Measurements from ENCODE around the gene DNASE1. TPM values are rescaled to one million over a fixed set of nuclear protein-coding genes. Genes with fewer than 3 reads are reported as not detected.

The DNASE1 gene
- polyA plus RNA-seq, 1 of the 3 experiments (the other 2 are of a cell fraction) = 19.8 TPM

DNA sequence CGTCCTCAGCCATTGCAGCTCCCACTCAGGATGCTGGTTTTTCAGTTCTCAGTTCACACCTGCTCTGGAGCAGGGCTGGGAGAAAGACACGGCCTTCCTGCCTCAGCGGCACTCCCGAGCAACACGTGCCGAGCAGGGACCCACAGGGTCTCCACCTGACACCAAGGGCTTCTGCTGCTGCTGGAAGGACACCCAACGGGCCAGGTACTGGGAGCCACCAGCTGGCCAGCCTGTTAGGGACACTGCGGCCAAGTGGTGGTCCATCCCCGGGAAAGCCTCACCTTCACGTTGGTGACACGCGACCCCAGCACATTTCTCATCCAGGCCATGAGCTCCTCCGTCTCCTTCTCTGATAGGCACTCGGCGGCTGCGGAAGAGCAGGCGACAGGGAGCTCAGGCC lies 8.1 kb downstream of the DNASE1 start:
- no peaks in the 10 kb centered on the region for H3K27me3 ChIP-seq (ENCODE audit: insufficient read depth)
- TF ChIP-seq POLR2AphosphoS5 (IDR thresholded peaks at IDR 0.05; ENCODE audit: low read depth, low read length) (no peak), SMC3 (IDR thresholded peaks at IDR 0.05; ENCODE audit: low read depth, low read length) (no peak), TEAD4 (IDR thresholded peaks at IDR 0.05; ENCODE audit: borderline replicate concordance, insufficient read depth) (no peak), JUND (IDR thresholded peaks at IDR 0.05) (no peak), RXRA (IDR thresholded peaks at IDR 0.05; ENCODE audit: borderline replicate concordance, low read depth) (no peak), MEF2A (IDR thresholded peaks at IDR 0.05; ENCODE audit: borderline replicate concordance, low read depth) (no peak), GABPA (IDR thresholded peaks at IDR 0.05; ENCODE audit: low read depth) (no peak), FOXJ3 (CRISPR knock-in tag; IDR thresholded peaks at IDR 0.05) (no peak), CHD2 (IDR thresholded peaks at IDR 0.05; ENCODE audit: low read length, partially characterized antibody) (no peak), NFIC (IDR thresholded peaks at IDR 0.05; ENCODE audit: borderline replicate concordance) (no peak), YY1 (IDR thresholded peaks at IDR 0.05; ENCODE audit: low read depth) (no peak), FOSL2 (IDR thresholded peaks at IDR 0.05; ENCODE audit: borderline replicate concordance, low read depth) (no peak), RAD21 (IDR thresholded peaks at IDR 0.05; ENCODE audit: low read length) (no peak)
- H3K9ac ChIP-seq = no peak overlapping the region
- WGBS (ENCODE audit: low lambda C conversion rate) = over 99% methylated on average over 15 of the region's 17 CpGs
- peaks cover 8 to 78% of the 10 kb centered on the region in 2 experiments for H3K36me3 ChIP-seq (replicated peaks in 1 of 2; ENCODE audit: control insufficient read depth in 1 of 2, insufficient read depth in 2 of 2, low read length in 1 of 2)
- no peaks in the 10 kb centered on the region for H3K9me2 ChIP-seq
- no peaks in the 10 kb centered on the region for H3K4me1 ChIP-seq (ENCODE audit: control insufficient read depth in 1 of 2, insufficient read depth in 2 of 2, low read depth in 1 of 2, low read length in 1 of 2)
- CTCF ChIA-PET = interaction anchor here (0.9 to 3.5 kb wide), 6 partner anchors 8 to 81 kb away, joined by 3 to 15 read pairs (median 4); partner anchors contain the start of gene DNASE1
- no peak overlapping the region for H3K27ac ChIP-seq (ENCODE audit: low read depth in 2 of 2, low read length in 1 of 2)
- no peak overlapping the region for H3K4me3 ChIP-seq (ENCODE audit: low read depth in 2 of 2, low read length in 1 of 2)
- no peak overlapping the region for H2AFZ ChIP-seq (ENCODE audit: low read depth)
- no peaks in the 10 kb centered on the region for H4K20me1 ChIP-seq (ENCODE audit: insufficient read depth)
- peaks cover 7% of the 10 kb centered on the region for H3F3A ChIP-seq (replicated peaks; ENCODE audit: insufficient read depth)
- DNase-seq = no peak
- H3K79me2 ChIP-seq (ENCODE audit: insufficient read depth) = no peaks in the 10 kb centered on the region
- no peak overlapping the region for H3K4me2 ChIP-seq
- POLR2A ChIA-PET = no interaction called here
- no peaks in the 10 kb centered on the region for H3K9me3 ChIP-seq

DNA sequence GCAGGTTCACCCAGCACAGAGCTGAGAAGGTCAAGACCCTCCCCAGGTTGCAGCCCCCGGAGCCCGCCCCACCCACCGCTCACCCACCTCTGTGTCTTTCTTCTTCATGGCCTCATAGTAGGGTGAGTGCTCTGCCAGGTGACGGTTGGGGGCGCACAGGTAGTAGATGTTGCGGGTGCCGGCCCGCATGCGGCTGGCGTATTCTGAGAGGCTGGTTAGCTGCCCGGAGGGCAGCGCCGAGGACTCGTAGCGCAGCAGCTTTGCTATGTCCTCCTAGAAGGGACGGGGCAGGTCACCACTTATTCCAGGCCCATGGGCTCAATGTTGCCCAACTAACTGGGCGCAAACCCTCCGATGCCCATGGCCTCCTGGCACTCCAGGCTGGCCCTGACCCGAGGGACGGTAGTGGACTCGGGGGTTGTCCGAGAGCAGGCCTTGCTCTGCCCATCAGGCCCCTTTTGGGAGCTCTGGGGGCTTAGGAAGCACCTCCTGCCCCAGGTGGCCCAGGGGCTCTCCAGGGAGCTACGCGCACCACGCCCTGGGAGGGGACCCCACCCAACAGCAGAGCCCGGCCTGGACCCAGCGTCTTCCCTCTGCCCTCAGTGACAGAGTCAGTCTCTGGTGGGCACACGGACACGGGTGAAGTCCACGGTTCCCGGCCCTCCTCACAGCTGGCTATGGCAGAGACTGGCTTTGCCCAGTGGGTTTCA lies 9.9 kb downstream of the DNASE1 start:
- Histone ChIP-seq H3F3A (replicated peaks; ENCODE audit: insufficient read depth) (no peaks in the 10 kb centered on the region), H3K36me3 (replicated peaks in 1 of 2; ENCODE audit: control insufficient read depth in 1 of 2, insufficient read depth in 2 of 2, low read length in 1 of 2) (peaks cover 17 to 70% of the 10 kb centered on the region in 2 experiments), H3K27me3 (ENCODE audit: insufficient read depth) (no peaks in the 10 kb centered on the region), H3K4me3 (ENCODE audit: low read depth in 2 of 2, low read length in 1 of 2) (no peak overlapping the region), H3K9me2 (no peaks in the 10 kb centered on the region), H2AFZ (ENCODE audit: low read depth) (no peak overlapping the region), H3K4me2 (no peak overlapping the region), H3K9me3 (no peaks in the 10 kb centered on the region), H3K9ac (no peak overlapping the region), H3K79me2 (ENCODE audit: insufficient read depth) (no peaks in the 10 kb centered on the region), H4K20me1 (ENCODE audit: insufficient read depth) (no peaks in the 10 kb centered on the region), H3K4me1 (ENCODE audit: control insufficient read depth in 1 of 2, insufficient read depth in 2 of 2, low read depth in 1 of 2, low read length in 1 of 2) (no peaks in the 10 kb centered on the region), H3K27ac (ENCODE audit: low read depth in 2 of 2, low read length in 1 of 2) (no peak overlapping the region)
- CTCF ChIA-PET = interaction anchor here (1.8 to 3.5 kb wide), 2 partner anchors 10 to 26 kb away, joined by 5 to 15 read pairs; partner anchors contain the start of gene DNASE1
- POLR2A ChIA-PET = no interaction called here
- no peak for DNase-seq
- WGBS (ENCODE audit: low lambda C conversion rate) = 92% methylated on average over 6 of the region's 31 CpGs
- TF ChIP-seq REST (IDR thresholded peaks at IDR 0.05; ENCODE audit: low read depth, low read length) = no peak
- TF ChIP-seq SIN3A (IDR thresholded peaks at IDR 0.05; ENCODE audit: borderline replicate concordance, low read depth, low read length) = no peak
- TF ChIP-seq, protein P1, sequence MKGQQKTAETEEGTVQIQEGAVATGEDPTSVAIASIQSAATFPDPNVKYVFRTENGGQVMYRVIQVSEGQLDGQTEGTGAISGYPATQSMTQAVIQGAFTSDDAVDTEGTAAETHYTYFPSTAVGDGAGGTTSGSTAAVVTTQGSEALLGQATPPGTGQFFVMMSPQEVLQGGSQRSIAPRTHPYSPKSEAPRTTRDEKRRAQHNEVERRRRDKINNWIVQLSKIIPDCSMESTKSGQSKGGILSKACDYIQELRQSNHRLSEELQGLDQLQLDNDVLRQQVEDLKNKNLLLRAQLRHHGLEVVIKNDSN (IDR thresholded peaks at IDR 0.05; ENCODE audit: borderline replicate concordance, low read depth) = no peak
- no peak for TF ChIP-seq CHD2 (IDR thresholded peaks at IDR 0.05; ENCODE audit: low read length, partially characterized antibody)
- TF ChIP-seq, protein P2, sequence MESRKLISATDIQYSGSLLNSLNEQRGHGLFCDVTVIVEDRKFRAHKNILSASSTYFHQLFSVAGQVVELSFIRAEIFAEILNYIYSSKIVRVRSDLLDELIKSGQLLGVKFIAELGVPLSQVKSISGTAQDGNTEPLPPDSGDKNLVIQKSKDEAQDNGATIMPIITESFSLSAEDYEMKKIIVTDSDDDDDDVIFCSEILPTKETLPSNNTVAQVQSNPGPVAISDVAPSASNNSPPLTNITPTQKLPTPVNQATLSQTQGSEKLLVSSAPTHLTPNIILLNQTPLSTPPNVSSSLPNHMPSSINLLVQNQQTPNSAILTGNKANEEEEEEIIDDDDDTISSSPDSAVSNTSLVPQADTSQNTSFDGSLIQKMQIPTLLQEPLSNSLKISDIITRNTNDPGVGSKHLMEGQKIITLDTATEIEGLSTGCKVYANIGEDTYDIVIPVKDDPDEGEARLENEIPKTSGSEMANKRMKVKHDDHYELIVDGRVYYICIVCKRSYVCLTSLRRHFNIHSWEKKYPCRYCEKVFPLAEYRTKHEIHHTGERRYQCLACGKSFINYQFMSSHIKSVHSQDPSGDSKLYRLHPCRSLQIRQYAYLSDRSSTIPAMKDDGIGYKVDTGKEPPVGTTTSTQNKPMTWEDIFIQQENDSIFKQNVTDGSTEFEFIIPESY (IDR thresholded peaks at IDR 0.05; ENCODE audit: borderline replicate concordance, low read depth) = no peak
- no peak for TF ChIP-seq GABPA (IDR thresholded peaks at IDR 0.05; ENCODE audit: low read depth)
- no peak for TF ChIP-seq NFIC (IDR thresholded peaks at IDR 0.05; ENCODE audit: borderline replicate concordance)
- TF ChIP-seq EZH2phosphoT487 (IDR thresholded peaks at IDR 0.05; ENCODE audit: borderline replicate concordance, low read depth) = no peak
- TF ChIP-seq MEF2A (IDR thresholded peaks at IDR 0.05; ENCODE audit: borderline replicate concordance, low read depth) = no peak
- no peak for TF ChIP-seq TEAD4 (IDR thresholded peaks at IDR 0.05; ENCODE audit: borderline replicate concordance, insufficient read depth)
- no peak for TF ChIP-seq EP300 (IDR thresholded peaks at IDR 0.05; ENCODE audit: borderline replicate concordance in 1 of 2, low read depth in 1 of 2, low read length in 1 of 2)
- no peak for TF ChIP-seq NRF1 (IDR thresholded peaks at IDR 0.05; ENCODE audit: low read depth, low read length)
- no peak for TF ChIP-seq TCF12 (IDR thresholded peaks at IDR 0.05)
- TF ChIP-seq RFX5 (IDR thresholded peaks at IDR 0.05; ENCODE audit: low read length) = no peak
- no peak for TF ChIP-seq POLR2AphosphoS5 (IDR thresholded peaks at IDR 0.05; ENCODE audit: low read depth, low read length)

Data from SK-N-SH (cell line).